Middle frontal gyrus (tissue), 1 donor: Measurements from ENCODE around the gene CHAT.
"Not testable (repeated sequence)": the region's sequence is repeated elsewhere in the genome, so short reads cannot be mapped to it uniquely, and the experiment has no call there.

Experiments
- DNase-seq: peaks from one replicate; pipeline ENCODE4 v3.0.0-alpha.2; 2015; ENCODE audit warnings: low spot score; ENCODE audit errors: extremely low spot score

CHAT gene

DNA sequence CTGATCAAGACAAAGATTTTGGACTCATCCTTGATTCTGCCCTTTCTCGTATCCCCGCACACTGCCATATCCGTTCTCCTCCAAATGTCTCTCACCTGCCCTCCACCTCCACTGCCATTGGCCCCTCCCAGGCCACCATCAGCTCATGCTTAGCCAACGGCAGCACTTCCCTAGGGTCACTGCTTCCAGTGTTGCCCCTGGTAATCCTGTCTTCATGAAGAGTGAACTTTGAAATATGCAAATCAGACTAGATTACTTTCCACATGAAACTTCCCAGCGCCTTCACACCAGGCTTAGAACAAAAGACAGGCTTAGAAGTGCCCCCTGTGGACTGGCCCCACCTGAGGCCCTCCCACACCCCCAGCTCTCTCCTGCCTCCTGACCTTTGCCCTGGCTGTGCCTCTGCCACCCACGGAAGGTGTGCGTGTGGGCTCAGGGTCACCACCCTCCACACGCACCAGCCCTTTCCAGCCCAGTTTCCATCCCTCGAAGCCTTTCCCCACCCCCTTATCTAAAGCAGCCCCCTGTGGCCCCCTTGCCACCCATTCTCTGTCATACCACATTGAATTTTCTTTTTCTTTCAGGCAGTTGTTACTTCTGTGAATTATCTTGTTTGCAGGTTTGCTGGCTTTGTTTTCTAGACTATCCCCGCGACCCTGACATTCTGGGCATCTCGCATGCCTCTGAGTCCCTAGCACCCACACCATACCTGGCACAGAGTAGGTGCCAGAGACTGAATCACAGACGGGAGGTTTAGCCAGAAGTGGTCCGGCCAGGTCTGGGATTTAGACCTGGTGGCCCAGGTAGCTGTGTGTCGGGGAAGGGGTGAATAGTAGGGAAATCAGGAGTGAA is 38.8 kb downstream of the CHAT start:
- no peak for DNase-seq

DNA sequence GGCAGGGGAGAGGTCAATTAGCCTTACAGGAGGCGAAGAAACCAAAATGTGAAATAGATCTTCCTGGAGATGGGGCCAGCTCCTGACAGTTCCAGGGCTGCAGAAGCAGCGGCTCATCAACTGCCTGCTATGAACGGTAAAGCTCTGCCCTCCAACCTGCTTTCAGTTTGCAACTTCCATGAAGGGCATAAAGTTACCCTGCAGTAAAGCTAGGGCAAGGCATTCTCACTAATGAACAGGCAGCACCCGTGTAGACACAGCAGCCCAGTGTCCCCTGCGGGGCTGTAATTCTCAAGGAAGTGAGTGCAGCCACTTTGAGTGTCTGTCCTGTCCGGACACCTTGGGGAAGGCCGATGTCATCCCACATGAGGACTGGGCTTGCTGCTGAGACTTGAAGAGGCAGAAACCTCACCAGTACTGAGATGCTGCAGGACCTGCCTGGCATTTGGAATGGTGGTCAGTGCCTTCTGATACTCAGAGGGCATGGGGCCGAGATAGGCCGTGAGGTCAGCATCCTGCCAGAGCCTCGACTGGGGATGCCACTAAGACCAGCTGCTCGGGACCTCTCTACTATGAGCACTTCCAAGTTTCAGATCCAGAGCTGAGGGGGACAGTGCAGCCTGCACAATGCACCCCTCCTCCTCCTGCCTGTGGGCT is 39.6 kb downstream of the CHAT start:
- no peak for DNase-seq

DNA sequence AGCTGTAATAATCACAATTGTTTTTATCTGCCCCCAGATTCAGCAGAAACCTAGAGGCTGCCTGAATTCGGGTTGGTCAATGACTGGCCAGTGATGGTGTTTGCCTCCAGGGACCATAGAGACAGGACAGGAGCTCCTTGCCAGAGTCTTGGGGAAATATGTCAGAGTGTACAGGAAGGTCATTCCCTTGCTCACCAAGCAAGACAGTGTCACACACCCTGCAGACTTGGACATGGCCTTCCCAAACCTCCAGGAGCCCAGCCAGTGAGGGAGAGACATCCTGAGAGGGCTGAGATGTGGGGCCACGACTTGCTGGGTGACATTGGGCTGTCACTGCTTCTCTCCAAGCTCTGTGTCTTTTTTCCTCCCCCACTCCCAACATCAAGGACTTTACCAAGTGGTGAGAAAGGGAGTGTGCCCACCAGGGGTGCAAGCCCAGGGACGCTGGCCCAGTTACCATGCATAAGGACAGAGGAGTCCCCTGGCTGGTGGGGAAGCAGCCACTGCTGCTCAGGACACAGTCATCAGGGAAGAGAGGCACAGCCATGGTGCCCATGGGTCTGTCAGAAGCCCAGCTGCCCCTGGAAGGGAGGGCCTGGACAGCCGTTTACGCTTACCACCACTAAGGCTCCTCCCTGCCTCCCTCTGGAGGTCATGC is 40.3 kb downstream of the CHAT start:
- DNase-seq, result no peak

DNA sequence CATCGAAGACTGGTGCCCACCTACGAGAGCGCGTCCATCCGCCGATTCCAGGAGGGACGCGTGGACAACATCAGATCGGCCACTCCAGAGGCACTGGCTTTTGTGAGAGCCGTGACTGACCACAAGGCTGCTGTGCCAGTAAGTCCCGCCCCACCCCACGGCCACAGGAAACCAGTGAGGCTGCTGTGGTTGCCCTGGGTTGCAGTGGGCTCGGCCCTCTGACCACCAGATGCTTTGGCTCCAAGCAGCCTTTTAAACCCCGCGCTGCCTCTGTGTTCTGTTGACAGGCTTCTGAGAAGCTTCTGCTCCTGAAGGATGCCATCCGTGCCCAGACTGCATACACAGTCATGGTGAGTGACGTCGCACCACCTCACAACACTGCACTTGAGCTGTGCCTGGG is 41.3 kb downstream of the CHAT start:
- DNase-seq, result no peak

DNA sequence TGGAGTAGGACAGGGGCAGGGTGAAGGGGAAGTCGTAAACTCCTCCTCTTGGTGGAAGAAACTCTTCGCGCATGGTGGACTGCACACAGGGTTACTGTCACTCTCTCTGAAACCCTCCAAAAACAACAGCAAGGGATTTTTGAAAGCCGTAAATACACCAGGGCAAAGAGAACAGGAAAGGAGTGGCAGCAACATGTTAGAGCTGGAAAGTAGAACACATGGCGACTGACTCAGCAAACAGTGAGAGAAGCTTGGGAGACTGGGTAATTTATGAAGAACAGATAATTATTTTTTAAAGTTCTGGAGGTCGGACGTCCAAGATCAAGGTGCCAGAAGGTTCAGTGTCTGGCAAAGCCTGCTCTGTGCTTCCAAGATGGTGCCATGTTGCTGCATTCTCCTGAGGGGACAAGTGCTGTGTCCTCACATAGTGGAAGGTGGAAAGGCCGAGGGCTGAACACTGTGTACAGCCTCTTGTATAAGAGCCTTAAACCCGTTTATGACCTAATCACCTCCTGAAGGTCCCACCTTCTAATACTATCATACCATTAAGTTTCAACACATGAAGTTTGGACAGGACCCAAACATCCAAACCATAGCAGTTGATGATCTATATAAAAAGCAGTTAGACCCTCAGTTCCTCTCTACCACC is 43.1 kb downstream of the CHAT start:
- DNase-seq, result no peak

DNA sequence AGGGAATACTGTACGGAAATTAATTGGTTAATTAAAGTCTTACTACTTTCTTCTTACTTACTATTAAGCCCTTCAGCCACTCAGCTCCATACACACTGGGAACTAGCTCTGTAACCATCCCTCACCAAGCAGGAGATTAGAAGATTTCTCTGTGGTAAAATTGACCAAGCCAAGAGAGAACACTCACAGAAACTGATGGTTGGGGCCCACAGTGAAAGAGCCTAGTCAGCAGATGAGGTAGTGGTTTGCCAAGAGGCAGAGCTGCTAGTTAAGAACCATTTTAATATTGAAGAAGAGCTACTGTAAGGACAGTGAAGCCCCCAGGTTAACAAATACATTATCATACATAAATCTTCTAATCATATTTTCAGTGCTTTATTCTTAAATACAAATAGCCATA is 43.8 kb downstream of the CHAT start:
- no peak for DNase-seq

DNA sequence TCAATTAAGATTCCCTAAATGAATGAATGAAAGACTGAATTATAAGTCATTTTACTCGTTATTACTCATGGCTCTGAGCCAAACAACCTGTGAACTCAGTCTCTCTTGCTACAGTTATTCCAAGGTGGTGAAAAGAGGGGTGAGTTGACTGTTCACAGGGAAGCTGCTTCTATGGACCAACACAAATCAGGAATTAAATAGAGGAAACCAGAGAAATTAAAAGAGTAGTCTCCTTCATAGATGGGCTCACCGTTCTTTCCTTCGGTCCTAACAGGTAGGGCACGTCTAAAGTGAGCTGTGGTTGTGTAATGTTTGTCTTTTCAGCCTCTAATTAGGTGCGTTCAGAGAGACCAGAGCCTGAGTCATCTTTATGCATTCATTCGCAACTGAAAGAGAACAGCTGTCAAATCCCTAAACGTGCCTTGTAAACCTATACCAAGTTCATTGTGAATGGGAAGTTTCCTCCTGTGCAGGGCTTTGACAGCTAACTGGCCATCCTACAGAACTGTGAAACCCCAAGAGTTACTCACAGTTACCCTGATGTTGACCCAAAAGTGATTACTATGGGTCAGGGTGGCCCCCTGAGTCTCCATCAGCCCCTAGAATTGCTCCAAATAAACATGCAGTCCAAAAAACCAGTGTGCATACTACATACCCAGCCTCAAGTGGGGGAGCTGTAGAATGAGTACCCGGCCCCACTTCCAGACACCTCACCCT is 47.5 kb downstream of the CHAT start:
- no peak for DNase-seq

DNA sequence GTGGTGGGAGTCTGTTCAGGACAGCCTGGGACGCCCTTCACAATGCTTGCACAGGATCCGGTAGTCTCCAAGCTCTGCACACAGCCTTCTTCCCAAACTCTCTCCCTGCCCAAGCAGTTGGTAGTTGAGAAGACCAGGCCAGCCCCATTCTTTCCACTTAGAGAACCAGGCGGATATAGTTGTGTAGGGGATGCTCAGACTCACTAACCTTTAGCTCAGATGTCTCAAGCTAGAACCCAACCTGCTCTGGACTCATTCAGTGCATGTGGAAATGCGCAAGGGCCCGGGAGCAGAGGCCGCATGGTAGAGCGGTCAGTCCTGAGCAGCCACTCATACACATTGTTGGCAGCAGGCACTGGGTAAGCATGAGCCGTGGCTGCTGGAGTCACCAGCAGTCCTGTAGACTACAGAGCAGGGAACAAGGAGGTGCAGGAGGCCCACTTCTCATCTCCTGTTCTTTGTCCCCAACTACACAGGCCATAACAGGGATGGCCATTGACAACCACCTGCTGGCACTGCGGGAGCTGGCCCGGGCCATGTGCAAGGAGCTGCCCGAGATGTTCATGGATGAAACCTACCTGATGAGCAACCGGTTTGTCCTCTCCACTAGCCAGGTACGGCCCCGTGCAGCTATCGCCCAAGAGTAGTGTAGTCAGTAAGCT is 48.5 kb downstream of the CHAT start:
- DNase-seq, result no peak

DNA sequence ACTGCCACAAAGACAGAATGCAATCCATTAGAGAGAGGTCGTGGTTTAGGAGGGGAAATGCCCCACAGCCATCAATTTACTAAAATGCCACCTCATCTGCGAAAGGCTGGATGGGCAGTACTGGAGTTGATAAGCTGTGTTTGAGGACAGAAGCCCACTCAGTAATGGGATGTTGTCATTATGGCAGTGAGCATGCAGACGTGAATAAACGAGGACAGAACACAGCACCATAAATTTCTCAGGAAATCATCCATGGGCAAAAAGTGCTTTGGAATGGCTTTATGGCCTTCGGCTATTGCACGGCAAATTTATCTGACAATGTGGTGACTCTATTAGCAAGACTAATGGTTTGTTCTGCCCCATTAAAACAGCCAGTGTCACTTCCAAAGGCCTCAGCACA is 49.8 kb downstream of the CHAT start:
- DNase-seq, result no peak

DNA sequence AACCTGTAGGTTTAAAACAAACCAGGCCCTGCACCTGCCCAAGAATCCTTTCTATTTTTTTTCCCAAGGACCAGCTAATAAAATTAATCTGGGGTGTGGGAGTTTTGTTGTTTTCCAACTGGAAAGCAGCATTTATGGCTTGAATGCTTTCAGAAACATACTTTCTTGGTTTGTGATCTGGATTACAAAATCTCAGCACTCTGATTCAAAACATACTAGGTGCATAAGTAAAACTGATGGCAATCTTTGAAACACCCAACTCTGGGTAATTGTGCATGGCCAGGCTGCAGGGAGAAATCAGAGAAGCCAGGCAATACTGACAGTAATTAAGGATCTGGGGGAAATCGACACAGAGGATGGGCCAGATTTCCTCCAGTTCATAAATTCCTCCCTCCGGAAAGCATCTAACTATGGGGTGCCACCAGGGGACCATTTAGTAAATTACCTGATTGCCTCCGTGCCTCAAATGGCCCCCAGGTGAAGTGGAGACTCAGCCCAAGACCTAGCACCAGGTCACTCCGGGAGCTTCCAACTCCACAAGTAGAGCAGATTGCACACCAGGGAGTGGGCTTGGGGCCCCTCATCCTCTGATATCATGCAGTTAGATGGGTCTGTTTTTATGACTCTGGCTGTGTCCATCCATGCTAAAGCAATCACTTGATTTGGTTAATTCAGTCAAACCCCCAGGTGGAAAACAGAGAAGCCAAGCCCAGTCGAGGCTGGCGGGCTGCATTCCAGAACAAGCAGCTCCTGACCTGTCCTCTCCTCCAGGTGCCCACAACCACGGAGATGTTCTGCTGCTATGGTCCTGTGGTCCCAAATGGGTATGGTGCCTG is 50.4 kb downstream of the CHAT start:
- no peak for DNase-seq

DNA sequence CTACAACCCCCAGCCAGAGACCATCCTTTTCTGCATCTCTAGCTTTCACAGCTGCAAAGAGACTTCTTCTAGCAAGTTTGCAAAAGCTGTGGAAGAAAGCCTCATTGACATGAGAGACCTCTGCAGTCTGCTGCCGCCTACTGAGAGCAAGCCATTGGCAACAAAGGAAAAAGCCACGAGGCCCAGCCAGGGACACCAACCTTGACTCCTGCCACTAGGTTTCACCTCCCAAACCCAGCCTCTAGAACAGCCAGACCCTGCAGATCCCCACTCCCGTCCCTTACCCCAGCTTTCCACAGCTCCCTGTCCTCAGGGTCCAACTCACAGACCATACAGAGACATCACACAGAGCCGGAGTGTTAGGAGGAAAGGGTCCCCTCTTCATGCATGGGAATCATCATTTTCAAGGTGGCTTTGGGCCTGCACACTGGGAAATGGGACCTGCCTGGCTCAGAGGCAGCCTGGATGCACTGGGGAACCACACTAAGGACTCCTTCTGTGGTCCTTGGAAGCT is 51.1 kb downstream of the CHAT start:
- DNase-seq, result no peak

DNA sequence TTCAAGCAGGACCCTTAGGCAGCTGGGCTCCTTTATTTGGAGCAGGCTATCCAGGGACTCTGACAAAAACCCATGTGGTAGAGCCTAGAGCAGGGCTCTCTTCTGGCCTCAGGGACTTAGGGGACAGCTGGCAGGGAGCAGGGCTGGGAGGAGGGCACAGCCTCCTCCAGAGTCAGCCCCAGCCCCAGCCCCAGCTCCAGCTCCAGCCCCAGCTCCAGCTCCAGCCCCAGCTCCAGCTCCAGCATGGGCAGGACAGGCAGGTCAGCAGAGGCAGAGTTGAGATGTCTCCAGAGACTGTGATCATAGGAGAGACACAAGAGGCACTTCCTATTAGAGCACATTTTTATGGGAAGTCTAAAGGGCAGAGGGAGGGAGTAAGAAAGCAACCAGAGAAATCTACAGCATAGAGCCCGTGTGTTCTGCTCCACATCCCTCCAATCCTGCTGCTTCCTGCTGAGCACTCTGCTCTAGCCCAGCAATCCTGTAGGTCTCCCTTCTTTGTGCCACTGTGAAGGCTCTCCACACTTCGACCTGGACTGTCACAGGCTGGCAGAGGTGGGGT is 52.3 kb downstream of the CHAT start:
- no peak for DNase-seq

DNA sequence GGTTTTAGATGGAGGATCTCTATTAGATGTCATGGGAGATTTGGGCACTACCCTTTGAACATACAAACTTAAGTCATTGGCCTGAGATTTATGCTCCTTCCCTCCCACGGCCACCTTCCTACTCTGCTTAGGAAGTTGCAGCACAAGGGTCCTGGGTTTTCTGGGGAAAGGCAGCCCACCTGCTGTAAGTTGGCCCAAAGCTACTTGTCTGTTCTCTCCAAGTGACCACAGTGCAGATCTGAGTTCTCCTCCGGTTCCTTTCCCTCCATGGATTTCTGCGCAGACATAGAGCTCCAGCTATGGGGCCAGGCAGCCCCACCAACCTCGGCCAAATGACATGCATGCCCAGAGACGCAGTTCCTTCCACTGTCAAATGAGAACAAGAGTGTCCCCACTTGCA is 52.8 kb downstream of the CHAT start:
- DNase-seq, result no peak

DNA sequence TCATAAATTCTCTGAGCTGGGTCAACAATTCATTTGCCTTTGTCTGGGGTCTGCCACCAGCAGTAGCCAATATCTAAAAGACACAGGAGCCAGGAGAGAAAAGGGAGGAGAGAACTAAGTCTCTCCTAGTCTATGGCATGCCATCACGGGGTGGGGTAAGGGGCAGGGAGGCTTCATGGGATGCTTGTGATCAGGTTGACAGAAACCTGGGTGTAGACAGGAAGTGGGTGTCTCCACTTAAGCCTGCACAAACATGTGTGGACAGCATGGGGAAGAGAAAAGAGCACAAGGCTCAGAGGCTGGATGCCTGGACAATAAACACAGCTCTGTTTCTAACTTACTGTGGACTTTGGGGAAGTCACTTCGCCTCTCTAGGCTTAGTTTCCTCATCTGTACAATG is 54.2 kb downstream of the CHAT start:
- no peak for DNase-seq

DNA sequence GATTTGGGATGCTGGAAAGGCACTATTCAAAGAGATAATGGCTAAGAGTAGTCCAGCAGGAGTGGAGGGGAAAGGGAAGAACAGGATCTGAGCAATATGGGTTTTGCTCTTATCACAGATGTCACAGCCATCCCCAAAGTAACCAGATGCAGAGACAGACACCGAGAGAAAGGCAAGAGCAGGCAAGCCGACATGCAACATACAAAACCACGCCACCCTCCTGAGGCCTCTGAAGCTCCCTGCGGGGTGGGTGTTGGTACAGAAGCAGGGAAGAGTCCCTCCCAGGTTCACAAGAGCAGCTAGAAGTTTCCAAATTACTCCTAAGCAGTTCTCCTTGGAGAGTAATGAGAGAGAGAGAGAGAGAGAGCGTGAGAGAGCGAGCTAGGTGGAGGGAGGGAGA is 54.8 kb downstream of the CHAT start:
- DNase-seq, result no peak

DNA sequence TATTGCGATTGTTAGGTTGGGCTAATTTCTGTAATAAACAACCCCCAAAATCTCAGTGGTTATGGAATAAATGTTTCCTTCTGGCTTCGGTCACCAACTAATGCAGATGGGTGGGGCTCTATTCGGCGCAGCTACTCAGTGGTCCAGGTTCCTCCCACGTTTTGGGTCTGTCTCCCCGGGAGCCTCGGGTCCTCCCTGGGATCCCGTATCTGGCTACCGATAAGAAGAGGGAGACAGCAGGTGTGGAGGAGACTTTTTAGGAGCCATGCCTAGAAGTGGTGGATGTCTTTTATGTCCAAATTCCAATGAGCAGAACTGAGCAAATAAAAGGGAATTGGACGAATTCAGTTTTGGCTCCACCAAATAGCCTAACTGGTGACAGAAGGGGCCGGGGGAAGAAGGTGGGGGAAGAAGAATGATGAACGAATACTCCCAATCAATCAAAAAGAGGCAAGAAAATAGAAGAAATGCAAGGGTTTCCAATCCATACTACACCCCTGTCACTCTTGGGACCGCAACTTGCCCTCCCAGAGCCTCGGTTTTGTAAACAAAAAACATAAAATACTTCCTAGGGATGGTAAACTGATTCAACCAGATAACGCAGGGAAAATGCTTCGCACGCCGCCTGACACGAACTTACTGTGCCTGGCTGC is 65.1 kb downstream of the CHAT start:
- DNase-seq, result no peak

DNA sequence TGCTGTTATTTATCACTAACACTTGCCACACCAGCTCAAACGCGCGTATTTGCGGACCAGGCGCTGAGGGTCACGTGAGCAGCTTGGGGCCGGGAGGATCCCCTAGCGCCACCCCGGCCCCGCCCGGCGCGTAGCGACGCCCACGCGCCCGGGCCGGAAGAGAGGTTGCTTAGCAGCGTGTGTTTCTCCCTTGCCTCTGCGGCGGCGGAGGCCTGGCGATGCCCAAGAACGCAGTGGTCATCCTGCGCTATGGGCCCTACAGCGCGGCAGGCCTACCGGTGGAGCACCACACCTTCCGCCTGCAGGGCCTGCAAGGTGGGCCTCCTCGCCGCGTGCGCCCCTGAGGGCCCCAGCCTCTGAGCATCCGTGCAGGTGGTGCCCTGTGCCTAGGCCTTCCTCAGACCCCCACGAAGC is 65.7 kb downstream of the CHAT start, which contains the start of gene C10orf53:
TSS of gene C10orf53 (plus strand) at position 172 of the 414 bp plus-strand sequence. CDS start at position 219, 47 bp downstream.
- DNase-seq, result peak; percentile 34

DNA sequence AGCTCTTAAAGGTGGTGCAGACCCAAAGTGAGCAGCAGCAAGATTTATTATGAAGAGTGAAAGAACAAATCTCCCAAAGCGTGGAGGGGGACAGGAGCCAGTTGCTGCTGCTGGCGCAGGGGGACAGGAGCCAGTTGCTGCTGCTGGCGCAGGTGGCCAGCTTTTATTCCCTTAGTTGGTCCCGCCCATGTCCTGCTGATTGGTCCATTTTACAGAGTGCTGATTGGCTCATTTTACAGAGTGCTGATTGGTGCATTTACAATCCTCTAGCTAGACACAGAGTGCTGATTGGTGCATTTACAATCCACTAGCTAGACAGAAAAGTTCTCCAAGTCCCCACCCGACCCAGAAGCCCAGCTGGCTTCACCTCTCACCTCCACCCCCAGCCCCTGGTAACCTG is 68.6 kb downstream of the CHAT start:
- not testable (repeated sequence) for DNase-seq

DNA sequence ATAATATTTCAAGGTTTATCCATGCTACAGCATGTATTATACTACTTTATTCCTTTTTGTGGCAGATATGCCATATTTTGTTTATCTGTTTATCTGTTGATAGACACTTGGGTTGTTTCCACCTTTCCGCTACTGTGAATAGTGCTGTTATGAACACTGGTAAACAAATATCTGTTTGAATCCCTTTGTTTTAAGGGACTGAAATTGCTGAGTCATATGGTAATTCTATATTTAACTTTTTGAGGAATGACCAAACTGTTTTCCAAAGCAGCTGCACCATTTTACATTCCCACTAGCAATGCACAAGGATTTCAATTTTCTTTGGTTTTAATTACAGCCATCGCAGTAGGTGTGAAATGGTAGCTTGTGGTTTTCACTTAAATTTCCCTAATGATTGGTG is 69.0 kb downstream of the CHAT start:
- no peak for DNase-seq
